Measurements from ENCODE around the gene GABARAPL1.

DNA sequence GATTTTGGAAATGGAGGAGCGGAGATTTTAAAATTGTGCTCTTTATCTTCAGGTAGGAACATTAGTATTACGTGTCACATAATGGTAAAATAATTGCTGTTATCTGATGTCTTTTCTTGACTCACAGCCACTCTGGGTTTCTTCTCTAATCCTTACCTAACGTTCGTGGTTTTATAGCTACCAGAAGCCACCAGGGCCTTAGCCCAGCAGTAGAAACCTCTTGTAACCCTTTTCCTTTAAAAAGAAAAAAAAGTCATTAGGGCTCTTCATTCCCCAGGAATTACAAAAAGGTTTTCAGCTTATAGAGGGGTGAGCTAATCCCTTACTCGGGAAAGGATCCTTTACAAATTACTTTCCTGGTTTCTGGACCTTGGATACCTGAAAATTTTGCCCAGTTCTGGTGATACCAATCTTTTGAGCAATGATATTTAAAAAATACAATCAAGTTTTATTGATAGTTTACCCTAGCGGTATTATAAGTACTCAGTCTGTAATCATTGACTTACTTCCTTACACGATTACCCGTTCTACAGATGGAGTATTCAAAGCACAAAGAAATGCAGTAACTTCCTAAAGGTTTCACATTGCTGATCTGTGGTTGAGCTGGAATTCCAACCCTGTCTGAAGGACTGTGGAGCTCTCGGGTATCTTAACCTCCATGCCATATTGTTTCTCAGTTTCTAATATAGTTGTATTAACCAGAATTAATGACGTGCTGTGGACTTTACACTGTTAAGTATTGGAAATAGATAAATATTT, 1.6 kb downstream of the GABARAPL1 start:
- TF ChIP-seq, protein P1, sequence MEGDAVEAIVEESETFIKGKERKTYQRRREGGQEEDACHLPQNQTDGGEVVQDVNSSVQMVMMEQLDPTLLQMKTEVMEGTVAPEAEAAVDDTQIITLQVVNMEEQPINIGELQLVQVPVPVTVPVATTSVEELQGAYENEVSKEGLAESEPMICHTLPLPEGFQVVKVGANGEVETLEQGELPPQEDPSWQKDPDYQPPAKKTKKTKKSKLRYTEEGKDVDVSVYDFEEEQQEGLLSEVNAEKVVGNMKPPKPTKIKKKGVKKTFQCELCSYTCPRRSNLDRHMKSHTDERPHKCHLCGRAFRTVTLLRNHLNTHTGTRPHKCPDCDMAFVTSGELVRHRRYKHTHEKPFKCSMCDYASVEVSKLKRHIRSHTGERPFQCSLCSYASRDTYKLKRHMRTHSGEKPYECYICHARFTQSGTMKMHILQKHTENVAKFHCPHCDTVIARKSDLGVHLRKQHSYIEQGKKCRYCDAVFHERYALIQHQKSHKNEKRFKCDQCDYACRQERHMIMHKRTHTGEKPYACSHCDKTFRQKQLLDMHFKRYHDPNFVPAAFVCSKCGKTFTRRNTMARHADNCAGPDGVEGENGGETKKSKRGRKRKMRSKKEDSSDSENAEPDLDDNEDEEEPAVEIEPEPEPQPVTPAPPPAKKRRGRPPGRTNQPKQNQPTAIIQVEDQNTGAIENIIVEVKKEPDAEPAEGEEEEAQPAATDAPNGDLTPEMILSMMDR (IDR thresholded peaks at IDR 0.05; ENCODE audit: insufficient read depth, low read length, poor library complexity, severe bottlenecking): no peak
- no peak for TF ChIP-seq EZH2phosphoT487 (conservative IDR thresholded peaks at IDR 0.05; ENCODE audit: low read length)
